ENCODE data around the gene CENPE. TPM values are rescaled to one million over a fixed set of nuclear protein-coding genes. Genes with fewer than 3 reads are reported as not detected.

Gene CENPE
- total RNA-seq, 1 experiment from 2014 or later = 38.1 TPM

DNA sequence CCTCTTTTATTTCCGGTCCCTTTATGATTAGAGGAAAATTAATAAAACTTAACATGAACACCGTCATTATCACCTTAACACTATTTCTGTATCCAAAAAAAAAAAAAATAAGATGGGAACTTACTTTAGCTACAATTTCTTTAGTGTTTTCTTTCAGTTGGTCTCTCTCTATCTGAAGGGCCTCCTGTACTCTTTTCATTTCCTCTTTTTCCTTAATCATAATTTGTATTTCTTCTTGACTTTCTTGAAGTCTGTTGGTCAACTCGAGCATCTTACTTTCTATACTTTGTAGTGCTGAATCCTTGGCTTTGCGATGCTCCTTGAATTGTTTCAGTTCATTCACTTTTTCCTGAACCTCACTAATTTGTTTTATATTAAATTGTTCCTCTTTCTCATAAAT lies 53.2 kb downstream of the CENPE start:
- no peak overlapping the region for H3K4ac ChIP-seq (ENCODE audit: low read depth, low read length)
- DNase-seq = no peak
- H3K9ac ChIP-seq (ENCODE audit: extremely low read depth, insufficient read length, low read length) = no peak overlapping the region
- no peak overlapping the region for H3K14ac ChIP-seq (ENCODE audit: insufficient read depth, low read length)
- Mint-ChIP-seq H3K9me3 (no peaks in the 10 kb centered on the region), H3K4me3 (no peak overlapping the region), H3K4me1 (no peaks in the 10 kb centered on the region), H3K27ac (no peak overlapping the region), H3K36me3 (ENCODE audit: insufficient read depth in 1 of 3, low read depth in 3 of 3) (peaks cover 26 to 88% (median 83%) of the 10 kb centered on the region in 3 experiments), H3K27me3 (ENCODE audit: low read depth) (no peaks in the 10 kb centered on the region)
- no peak overlapping the region for H2AFZ ChIP-seq (ENCODE audit: low read length)
- H3K56ac ChIP-seq (ENCODE audit: insufficient read length, low read depth, low read length) = no peak overlapping the region
- H4K8ac ChIP-seq (replicated peaks; ENCODE audit: insufficient read length, low read depth, low read length) = no peak overlapping the region
- no peaks in the 10 kb centered on the region for H3K23me2 ChIP-seq (ENCODE audit: insufficient read length, low read depth, low read length, poor library complexity, severe bottlenecking)
- H3K79me2 ChIP-seq (ENCODE audit: insufficient read depth, low read length) = no peaks in the 10 kb centered on the region
- H2AK5ac ChIP-seq (ENCODE audit: insufficient read length, low read length) = no peak overlapping the region
- H3K79me1 ChIP-seq (ENCODE audit: insufficient read depth, low read depth, low read length, poor library complexity, severe bottlenecking) = no peaks in the 10 kb centered on the region
- H3K4me1 ChIP-seq (ENCODE audit: insufficient read depth, low read length) = no peaks in the 10 kb centered on the region
- no peak overlapping the region for H3K18ac ChIP-seq (ENCODE audit: insufficient read length, low read depth, low read length)
- no peaks in the 10 kb centered on the region for H3K27me3 ChIP-seq (ENCODE audit: insufficient read depth, low read length)
- no peak overlapping the region for H3K27ac ChIP-seq (ENCODE audit: insufficient read length, low read depth, low read length)
- no peak overlapping the region for H2BK12ac ChIP-seq (ENCODE audit: insufficient read length, low read depth, low read length)
- no peak overlapping the region for H2BK20ac ChIP-seq (ENCODE audit: low read depth, low read length, poor library complexity, severe bottlenecking)
- no peak overlapping the region for H4K5ac ChIP-seq (ENCODE audit: insufficient read length, low read depth, low read length)
- H2BK5ac ChIP-seq (ENCODE audit: insufficient read length, low read length) = no peak overlapping the region
- no peak overlapping the region for H3K4me2 ChIP-seq (ENCODE audit: insufficient read depth, insufficient read length, low read length)
- no peak overlapping the region for H2BK15ac ChIP-seq (ENCODE audit: low read depth, low read length)
- no peak overlapping the region for H4K91ac ChIP-seq (ENCODE audit: insufficient read length, low read depth, low read length)
- no peak overlapping the region for H2BK120ac ChIP-seq (ENCODE audit: low read depth, low read length, poor library complexity, severe bottlenecking)
- WGBS (ENCODE audit: extremely low coverage, insufficient read length, low lambda C conversion rate) = no CpG with 5 or more reads among the region's 4 CpGs
- no peaks in the 10 kb centered on the region for H4K20me1 ChIP-seq (ENCODE audit: control insufficient read depth, insufficient read depth, insufficient read length)
- no peak overlapping the region for H3T11ph ChIP-seq (ENCODE audit: low read length)
- H3K9me3 ChIP-seq (ENCODE audit: control insufficient read depth, low read depth, low read length) = no peaks in the 10 kb centered on the region
- H3K23ac ChIP-seq (ENCODE audit: insufficient read length, low read depth, low read length) = no peak overlapping the region
- TF ChIP-seq, protein P1, sequence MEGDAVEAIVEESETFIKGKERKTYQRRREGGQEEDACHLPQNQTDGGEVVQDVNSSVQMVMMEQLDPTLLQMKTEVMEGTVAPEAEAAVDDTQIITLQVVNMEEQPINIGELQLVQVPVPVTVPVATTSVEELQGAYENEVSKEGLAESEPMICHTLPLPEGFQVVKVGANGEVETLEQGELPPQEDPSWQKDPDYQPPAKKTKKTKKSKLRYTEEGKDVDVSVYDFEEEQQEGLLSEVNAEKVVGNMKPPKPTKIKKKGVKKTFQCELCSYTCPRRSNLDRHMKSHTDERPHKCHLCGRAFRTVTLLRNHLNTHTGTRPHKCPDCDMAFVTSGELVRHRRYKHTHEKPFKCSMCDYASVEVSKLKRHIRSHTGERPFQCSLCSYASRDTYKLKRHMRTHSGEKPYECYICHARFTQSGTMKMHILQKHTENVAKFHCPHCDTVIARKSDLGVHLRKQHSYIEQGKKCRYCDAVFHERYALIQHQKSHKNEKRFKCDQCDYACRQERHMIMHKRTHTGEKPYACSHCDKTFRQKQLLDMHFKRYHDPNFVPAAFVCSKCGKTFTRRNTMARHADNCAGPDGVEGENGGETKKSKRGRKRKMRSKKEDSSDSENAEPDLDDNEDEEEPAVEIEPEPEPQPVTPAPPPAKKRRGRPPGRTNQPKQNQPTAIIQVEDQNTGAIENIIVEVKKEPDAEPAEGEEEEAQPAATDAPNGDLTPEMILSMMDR (conservative IDR thresholded peaks at IDR 0.05) = no peak

Data from H9 (cell line).